Mucosa of gallbladder (tissue), 1 donor: Measurements from ENCODE around the gene EZH1. TPM values are rescaled to one million over a fixed set of nuclear protein-coding genes. Genes with fewer than 3 reads are reported as not detected.
A peak's percentile ranks its signal among the peaks of the same experiment; 100 is the strongest.
"Not testable (repeated sequence)": the region's sequence is repeated elsewhere in the genome, so short reads cannot be mapped to it uniquely, and the experiment has no call there.

ENCODE experiments used
- DNase-seq: peaks from one replicate; pipeline ENCODE4 v3.0.0-alpha.2; 2020; ENCODE audit warnings: low spot score
- total RNA-seq: library from RNA; stranded (reverse); gene quantifications from one replicate; pipeline ENCODE4 v1.2.1, GENCODE V29; 2021
- donor health status: DM: no; HTN: no; CAD: no.

EZH1 gene
- total RNA-seq, 1 donor from 2014 or later = 50.4 TPM

DNA sequence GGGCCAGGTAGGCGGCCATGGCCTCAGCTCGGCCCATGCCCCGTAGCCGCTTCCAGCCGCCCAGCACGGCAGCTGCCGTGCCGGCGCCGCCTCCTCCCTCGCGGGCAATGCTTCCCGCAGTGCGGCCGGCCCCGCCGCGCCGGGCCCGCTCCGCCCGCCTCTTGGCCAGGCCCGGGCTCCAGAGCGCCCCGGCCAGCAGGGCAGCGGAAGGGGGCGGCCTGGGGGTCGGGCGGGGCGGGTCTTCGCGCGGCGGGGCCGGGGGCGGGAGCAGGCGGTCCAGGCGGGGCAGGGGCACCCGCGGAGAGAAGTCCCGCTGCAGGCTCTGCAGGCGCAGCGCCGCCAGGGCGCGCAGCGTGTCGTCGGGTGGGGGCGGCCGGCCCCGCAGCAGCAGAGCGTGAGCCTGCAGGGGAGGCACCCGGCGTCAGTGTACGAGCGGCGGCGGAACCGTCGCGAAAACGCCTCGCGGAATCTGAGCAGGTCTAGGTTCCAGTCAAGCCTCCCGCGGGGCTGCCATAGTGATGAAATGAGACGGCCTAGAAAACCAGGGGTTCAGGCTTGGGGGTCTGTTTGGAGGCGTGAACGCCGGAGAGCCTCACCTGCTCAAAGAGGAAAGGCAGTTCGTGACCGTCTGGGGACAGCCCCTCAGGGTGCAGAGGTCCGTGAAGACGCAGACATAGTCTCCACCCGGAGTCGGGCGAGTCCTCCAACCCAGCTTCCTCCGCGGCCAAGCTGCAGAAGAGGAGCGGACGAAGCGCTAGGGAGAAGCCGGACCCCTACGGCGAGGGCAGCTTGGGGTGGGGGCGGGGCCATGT lies 74.7 kb downstream of the EZH1 start:
- no peak for DNase-seq

GRCh38 chr17:42669705-42669976 lies 75.2 kb downstream of the EZH1 start:
- DNase-seq = no peak

DNA sequence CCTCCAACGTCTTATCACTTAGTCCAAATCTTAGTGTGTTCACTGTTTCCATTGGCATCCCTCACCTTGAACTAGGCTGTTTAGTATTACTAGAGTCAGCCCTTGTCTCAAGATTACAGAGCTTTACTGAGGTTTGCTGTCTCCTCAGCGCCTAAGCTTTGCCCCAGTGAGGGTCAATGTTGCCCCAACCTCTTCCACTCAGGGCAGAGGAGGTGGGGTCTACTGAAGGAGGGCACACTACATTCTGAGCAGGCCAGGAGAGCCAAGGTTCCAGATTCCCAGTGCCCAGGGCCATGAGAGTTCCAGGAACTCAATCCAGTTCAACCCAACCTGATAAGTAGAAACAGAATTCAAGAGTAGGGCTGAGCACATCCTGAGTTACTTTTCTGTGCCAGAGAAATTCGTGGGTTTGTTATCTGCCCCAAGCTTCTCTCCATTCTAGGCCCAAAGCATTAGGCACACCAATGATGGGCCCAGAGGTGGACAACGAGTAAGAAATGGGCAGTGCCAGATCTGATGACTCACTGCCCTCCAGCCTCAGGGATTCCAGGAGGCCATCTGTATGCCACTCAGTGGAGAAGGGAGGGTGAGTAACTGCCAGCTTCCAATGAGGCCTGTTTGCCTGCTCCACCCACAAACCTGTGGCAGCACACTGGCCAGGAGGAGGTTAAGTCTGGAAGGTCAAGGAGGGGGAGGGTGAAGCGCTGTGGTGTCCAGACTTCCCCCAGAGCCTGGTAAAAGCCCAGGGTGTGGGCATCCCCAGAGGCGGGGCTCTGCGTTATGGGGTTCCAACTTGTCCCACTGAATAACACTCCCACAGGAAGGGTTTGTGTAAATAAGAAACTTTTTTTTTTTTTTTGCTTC lies 77.5 kb downstream of the EZH1 start:
- peak; percentile 32 for DNase-seq

DNA sequence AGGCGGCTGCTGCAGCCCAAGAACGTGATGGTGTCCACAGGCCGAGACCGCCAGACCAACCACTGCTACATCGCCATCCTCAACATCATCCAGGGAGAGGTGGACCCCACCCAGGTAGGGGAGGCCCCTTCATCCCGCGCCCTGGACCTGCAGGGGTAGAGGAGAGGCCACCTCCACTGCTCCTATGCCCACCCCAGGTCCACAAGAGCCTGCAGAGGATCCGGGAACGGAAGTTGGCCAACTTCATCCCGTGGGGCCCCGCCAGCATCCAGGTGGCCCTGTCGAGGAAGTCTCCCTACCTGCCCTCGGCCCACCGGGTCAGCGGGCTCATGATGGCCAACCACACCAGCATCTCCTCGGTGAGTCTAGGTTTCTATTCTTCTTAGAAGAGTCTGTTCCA lies 78.7 kb downstream of the EZH1 start:
- DNase-seq = not testable (repeated sequence)

DNA sequence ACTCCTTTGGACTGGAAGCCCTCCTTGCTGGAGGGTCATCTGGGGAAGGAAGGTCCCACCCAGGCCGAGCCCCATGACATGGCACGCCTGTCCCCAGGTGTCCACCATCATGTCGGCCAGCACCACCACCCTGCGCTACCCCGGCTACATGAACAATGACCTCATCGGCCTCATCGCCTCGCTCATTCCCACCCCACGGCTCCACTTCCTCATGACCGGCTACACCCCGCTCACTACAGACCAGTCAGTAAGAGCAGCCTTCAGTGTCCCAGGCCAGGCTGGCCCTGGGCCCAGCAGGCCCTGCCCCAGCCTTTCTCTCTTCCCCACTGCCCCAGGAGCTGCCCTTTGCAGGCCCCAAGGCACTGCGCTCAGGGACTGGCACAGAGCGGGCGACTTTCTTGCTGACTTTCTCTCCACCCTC lies 79.2 kb downstream of the EZH1 start:
- no peak for DNase-seq

- DNase-seq = no peak
Measured at GRCh38 chr17:42660692-42661345, 84.0 kb downstream of the EZH1 start.

GRCh38 chr17:42659932-42660274 lies 84.9 kb downstream of the EZH1 start:
- DNase-seq = not testable (repeated sequence)

- peak; percentile 87 for DNase-seq
Measured at GRCh38 chr17:42659079-42659931, 85.5 kb downstream of the EZH1 start, which contains the start of gene TUBG2. TSS of gene TUBG2 (plus strand) at chr17:42659284. CDS start at chr17:42659504, 220 bp downstream.

DNA sequence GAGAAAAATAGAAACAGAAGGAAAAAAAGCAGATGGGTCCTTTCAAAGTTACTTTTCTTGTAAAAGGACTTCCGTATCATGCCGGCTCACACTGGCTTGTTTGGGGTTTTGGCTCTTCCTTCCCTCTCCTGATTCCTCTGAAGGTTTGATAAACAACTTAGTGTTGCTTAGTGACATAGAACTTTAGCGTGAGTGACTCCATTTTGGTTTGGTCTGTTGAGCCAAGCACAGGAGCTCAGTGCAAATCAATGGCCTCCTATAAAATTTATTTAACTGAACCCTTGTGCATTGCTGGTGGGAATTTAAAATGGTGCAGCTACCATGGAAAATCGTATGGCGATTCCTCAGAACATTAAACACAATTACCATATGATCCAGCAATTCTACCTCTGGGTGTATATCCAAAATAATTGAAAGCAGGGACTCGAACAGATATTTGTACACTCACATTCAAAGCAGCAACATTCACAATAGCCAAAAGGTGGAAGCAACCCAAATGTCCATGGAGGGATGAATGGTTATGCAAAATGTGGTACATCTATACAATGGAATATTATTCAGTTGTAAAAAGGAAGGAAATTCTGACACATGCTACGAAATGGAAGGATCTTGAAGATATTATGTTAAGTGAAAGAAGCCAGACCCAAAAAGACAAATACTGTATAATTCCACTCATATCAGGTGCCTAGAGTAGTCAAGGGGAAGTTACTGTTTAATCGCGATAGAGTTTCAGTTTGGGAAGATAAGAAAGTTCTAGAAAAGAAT lies 86.8 kb downstream of the EZH1 start:
- no peak for DNase-seq

DNA sequence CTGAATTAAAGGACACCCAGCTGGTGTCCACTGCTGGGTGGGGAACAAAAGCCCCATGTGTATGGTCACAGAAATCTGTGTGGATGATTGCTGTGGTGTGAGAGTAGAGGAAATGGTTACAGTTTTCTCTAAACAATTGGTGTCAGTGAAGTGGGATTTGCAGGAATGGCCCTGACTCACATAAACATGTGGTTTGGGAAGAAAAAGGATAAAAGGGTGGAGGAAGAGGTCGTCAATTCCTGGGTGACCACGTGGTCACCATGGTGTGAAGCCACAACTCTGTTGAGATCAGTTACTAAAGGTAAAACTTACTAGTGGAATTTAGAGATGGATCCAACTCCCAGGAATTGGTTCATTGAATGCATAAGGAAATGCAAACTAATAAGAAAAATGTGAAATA lies 89.3 kb downstream of the EZH1 start:
- DNase-seq = no peak

DNA sequence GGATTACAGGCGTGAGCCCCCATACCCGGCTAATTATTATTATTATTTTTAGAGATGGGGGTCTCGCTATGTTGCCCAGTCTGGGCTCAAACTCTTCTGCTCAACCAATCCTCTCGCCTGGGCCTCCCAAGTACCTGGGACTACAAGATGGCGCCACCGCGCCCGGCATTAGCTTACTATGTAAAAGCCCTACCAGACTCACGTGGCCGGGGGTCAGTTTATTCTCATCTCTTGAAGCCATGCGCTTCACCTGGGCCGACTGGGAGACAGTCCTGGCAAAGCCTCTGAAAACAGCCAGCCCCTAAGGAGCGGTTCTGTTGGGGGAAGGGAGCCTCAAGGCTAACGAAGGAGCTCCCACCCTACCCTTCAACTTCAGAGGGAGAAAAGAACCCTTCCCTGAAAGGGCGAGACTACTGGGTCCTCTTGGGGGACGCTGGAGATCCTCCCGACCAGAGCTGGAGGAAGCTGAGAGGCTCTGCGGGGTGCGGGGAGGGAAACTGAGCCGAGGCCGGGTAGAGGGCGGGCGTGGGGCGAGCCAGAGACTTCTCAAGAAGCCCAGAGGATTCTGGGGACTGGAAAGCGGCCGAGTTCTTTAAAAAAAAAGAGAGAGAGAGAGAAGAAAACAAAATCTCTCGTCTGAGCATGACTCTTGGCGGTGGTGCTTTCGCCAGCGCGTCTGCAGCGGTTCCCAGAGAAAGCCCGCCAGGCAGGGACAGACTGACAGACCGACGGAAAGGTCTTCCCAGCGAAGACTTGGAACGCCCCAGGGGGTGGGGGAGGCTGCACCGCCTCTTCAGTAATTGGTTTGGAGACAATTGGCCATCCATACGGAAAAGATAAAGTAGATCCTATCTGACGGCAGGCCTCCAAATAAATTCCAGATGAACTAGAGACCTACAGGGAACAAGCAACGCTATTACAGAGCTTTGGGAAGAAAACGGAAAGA lies 91.4 kb downstream of the EZH1 start:
- DNase-seq = peak; percentile 49

GRCh38 chr17:42651392-42651791 lies 93.4 kb downstream of the EZH1 start:
- DNase-seq = no peak

Other genes with a start within 250 kb of the EZH1 start
- 51.1 TPM for gene NAGLU, start 208.8 kb downstream of the EZH1 start, total RNA-seq
- 2.4 TPM for gene HSD17B1, start 192.1 kb downstream of the EZH1 start, total RNA-seq
- gene COASY, start 182.9 kb downstream of the EZH1 start, total RNA-seq = 84.1 TPM
- gene MLX, start 177.9 kb downstream of the EZH1 start, total RNA-seq = 54.0 TPM
- 5.1 TPM for gene PSMC3IP, start 167.3 kb downstream of the EZH1 start, total RNA-seq
- gene RETREG3, start 135.7 kb downstream of the EZH1 start, total RNA-seq = 78.8 TPM
- 40.2 TPM for gene TUBG1, start 135.4 kb downstream of the EZH1 start, total RNA-seq
- 30.8 TPM for gene TUBG2, start 85.8 kb downstream of the EZH1 start, total RNA-seq
- 36.1 TPM for gene PLEKHH3, start 68.0 kb downstream of the EZH1 start, total RNA-seq
- gene CCR10, start 63.2 kb downstream of the EZH1 start, total RNA-seq = 0.49 TPM
- gene CNTNAP1, start 62.5 kb downstream of the EZH1 start, total RNA-seq = 8.1 TPM
- 22.7 TPM for gene RAMP2, start 16.2 kb upstream of the EZH1 start, total RNA-seq
- gene VPS25, start 28.4 kb upstream of the EZH1 start, total RNA-seq = 57.1 TPM
- 0.37 TPM for gene WNK4, start 35.6 kb upstream of the EZH1 start, total RNA-seq
- 78.0 TPM for gene COA3, start 53.7 kb upstream of the EZH1 start, total RNA-seq
- gene CNTD1, start 53.8 kb upstream of the EZH1 start, total RNA-seq = 0.89 TPM
- 71.3 TPM for gene BECN1, start 79.2 kb upstream of the EZH1 start, total RNA-seq
- gene PSME3, start 88.4 kb upstream of the EZH1 start, total RNA-seq = 88.5 TPM
- 1.4 TPM for gene AOC2, start 99.5 kb upstream of the EZH1 start, total RNA-seq
- gene AOC3, start 106.2 kb upstream of the EZH1 start, total RNA-seq = 125 TPM
- 17.3 TPM for gene G6PC1, start 155.8 kb upstream of the EZH1 start, total RNA-seq
- 28.2 TPM for gene AARSD1, start 219.4 kb upstream of the EZH1 start, total RNA-seq
- gene PTGES3L, start 235.0 kb upstream of the EZH1 start, total RNA-seq = 4.7 TPM
- gene RUNDC1, start 235.5 kb upstream of the EZH1 start, total RNA-seq = 26.0 TPM